Prostate gland (tissue), 2 donors: ENCODE data around the gene EPC2.

Experiments
- CTCF ChIP-seq, 4 experiments: fragments of 200-600 bp in 2 of 4; fragments of 450-650 bp in 2 of 4; sonication (generic) in 2 of 4; IDR thresholded peaks; 1 replicate in 3 of 4; 2 replicates in 1 of 4; pipeline ENCODE4 v1.5.1; 2016 to 2019; ENCODE audit warnings: antibody characterized with exemption in 4 of 4, mild to moderate bottlenecking in 2 of 4, moderate library complexity in 2 of 4
- POLR2A ChIP-seq: fragments of 450-650 bp; IDR thresholded peaks from one replicate; pipeline ENCODE4 v1.6.1; 2016; ENCODE audit warnings: antibody characterized with exemption, mild to moderate bottlenecking
- POLR2AphosphoS5 ChIP-seq: sonication (generic); formaldehyde crosslinking; IDR thresholded peaks from one replicate; pipeline ENCODE4 v1.6.1; 2017; ENCODE audit warnings: antibody characterized with exemption

DNA sequence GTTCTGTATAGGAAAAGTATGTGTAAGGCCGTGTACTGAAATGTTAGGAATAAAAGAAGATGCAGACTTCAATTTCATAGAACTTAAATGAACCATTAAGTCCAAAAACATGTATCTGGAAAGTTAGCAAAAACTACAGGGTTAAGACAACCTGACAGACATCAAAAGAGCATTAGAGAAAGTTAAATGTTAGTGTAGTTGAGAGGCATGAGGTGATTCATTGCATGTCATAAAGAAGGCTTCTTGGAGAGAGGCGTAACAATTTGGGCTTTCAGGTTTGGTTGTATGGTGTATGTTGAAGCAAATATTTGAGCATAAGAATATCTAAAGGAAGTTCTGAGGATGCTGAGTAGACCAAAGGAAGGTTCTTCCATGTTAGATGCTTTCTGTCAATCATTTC is 6.3 kb downstream of the EPC2 start:
- TF ChIP-seq POLR2A: no peak
- TF ChIP-seq CTCF (IDR thresholded peaks at IDR 0.05): no peak
- no peak for TF ChIP-seq POLR2AphosphoS5
